Measurements from ENCODE around the gene RPA3.

- TF ChIP-seq ZNF10 (CRISPR knock-in tag; IDR thresholded peaks at IDR 0.05; ENCODE audit: borderline replicate concordance, low read depth) (no peak), KLF9 (CRISPR knock-in tag; IDR thresholded peaks at IDR 0.05; ENCODE audit: low read depth) (no peak)
Measured at GRCh38 chr7:7681936-7682329, 36.5 kb downstream of the RPA3 start.

All from HepG2 (cell line).